Left colon (tissue), 2 donors: ENCODE results near the gene PDC. TPM values are rescaled to one million over a fixed set of nuclear protein-coding genes. Genes with fewer than 3 reads are reported as not detected.
"Not testable (repeated sequence)": the region's sequence is repeated elsewhere in the genome, so short reads cannot be mapped to it uniquely, and the experiment has no call there.

ENCODE experiments used
- ATAC-seq: fragments of 200-7000 bp; cut with Tn5 transposase; one replicate; pipeline ENCODE4 v1.9.1; 2020; ENCODE audit warnings: mild to moderate bottlenecking, moderate library complexity
- DNase-seq, 2 donors: peaks; one replicate each; pipeline ENCODE4 v3.0.0-alpha.2; 2020
- intact Hi-C, 2 donors: fragments of 100-400 bp; cut with DNase I in 1 of 2; cut with micrococcal nuclease in 1 of 2; formaldehyde crosslinking; loops; one replicate each; pipeline versions ENCODE4 v1.11.2 to v1.14.0; 2022; cut with DNase I, micrococcal nuclease
- total RNA-seq, 2 donors: library from RNA; stranded (reverse); fragmentation: NEBNext Ultra II Directional; extraction: Animal tissue kit (Norgen Biotek cat#: 25700); gene quantifications; one replicate each; pipeline ENCODE4 v1.2.1, GENCODE V29; 2021
- donor health status: DM: no; HTN: no; CAD: no.
- donor health status: DM: yes; HTN: yes; CAD: no.

Gene PDC
- total RNA-seq, 2 donors from 2014 or later, result not detected

- ATAC-seq (no peak), DNase-seq (no peak)
- intact Hi-C loops, result no loop called here
Observed at GRCh38 chr1:186476264-186477040, 15.5 kb upstream of the PDC start.

- intact Hi-C loops, result no loop called here
- no peak for DNase-seq
- no peak for ATAC-seq
Observed at GRCh38 chr1:186474208-186474607, 13.3 kb upstream of the PDC start.

- intact Hi-C loops, result no loop called here
- no peak for ATAC-seq
- DNase-seq, result no peak
Observed at GRCh38 chr1:186473047-186473446, 12.1 kb upstream of the PDC start.

- no peak for DNase-seq
- intact Hi-C loops, result no loop called here
- no peak for ATAC-seq
Observed at GRCh38 chr1:186465946-186466345, 5.0 kb upstream of the PDC start.

- intact Hi-C loops, DNase-seq, ATAC-seq: not testable (repeated sequence)
Observed at GRCh38 chr1:186465491-186465890, 4.6 kb upstream of the PDC start.

- no peak for DNase-seq
- no peak for ATAC-seq
- intact Hi-C loops, result no loop called here
Observed at GRCh38 chr1:186463926-186464325, 3.0 kb upstream of the PDC start.

- intact Hi-C loops, result no loop called here
- ATAC-seq, result no peak
- no peak for DNase-seq
Observed at GRCh38 chr1:186463511-186463910, 2.6 kb upstream of the PDC start.

GRCh38 chr1:186459161-186459560 lies 1.8 kb downstream of the PDC start:
- DNase-seq, ATAC-seq, intact Hi-C loops: not testable (repeated sequence)

- ATAC-seq, result no peak
- intact Hi-C loops, result no loop called here
Observed at GRCh38 chr1:186456729-186457255, 4.1 kb downstream of the PDC start.

GRCh38 chr1:186454981-186455380 lies 5.9 kb downstream of the PDC start:
- intact Hi-C loops, result no loop called here
- ATAC-seq (no peak), DNase-seq (no peak)

More at GRCh38 chr1:186456729-186457255, 4.1 kb downstream of the PDC start:
- DNase-seq, result no peak

- ATAC-seq (no peak), DNase-seq (no peak)
- intact Hi-C loops, result no loop called here
Observed at GRCh38 chr1:186446152-186446551, 14.8 kb downstream of the PDC start.

- DNase-seq (no peak), ATAC-seq (no peak)
- intact Hi-C loops, result no loop called here
Observed at GRCh38 chr1:186443638-186444037, 17.3 kb downstream of the PDC start.

- DNase-seq (no peak), ATAC-seq (no peak)
- intact Hi-C loops, result no loop called here
Observed at GRCh38 chr1:186442651-186443375, 18.1 kb downstream of the PDC start.

GRCh38 chr1:186440584-186440983 lies 20.3 kb downstream of the PDC start:
- ATAC-seq (no peak), DNase-seq (no peak)
- intact Hi-C loops, result no loop called here

- intact Hi-C loops, result no loop called here
- ATAC-seq (no peak), DNase-seq (no peak)
Observed at GRCh38 chr1:186438567-186438966, 22.3 kb downstream of the PDC start.

- DNase-seq, result no peak
- ATAC-seq, result no peak
- intact Hi-C loops, result no loop called here
Observed at GRCh38 chr1:186435336-186435735, 25.6 kb downstream of the PDC start.

- no peak for DNase-seq
- intact Hi-C loops, result no loop called here
- ATAC-seq, result no peak
Observed at GRCh38 chr1:186429017-186429416, 31.9 kb downstream of the PDC start.

GRCh38 chr1:186426118-186426517 lies 34.8 kb downstream of the PDC start:
- no peak for ATAC-seq
- DNase-seq, result no peak
- intact Hi-C loops, result no loop called here

- no peak for ATAC-seq
- DNase-seq, result no peak
- intact Hi-C loops, result no loop called here
Observed at GRCh38 chr1:186424539-186424938, 36.4 kb downstream of the PDC start.

- no peak for ATAC-seq
- no peak for DNase-seq
- intact Hi-C loops, result no loop called here
Observed at GRCh38 chr1:186421446-186421845, 39.5 kb downstream of the PDC start.
